Muscle of arm (tissue), 12 donors: ENCODE results near the gene CCL23. TPM values are rescaled to one million over a fixed set of nuclear protein-coding genes. Genes with fewer than 3 reads are reported as not detected.
"Not testable (repeated sequence)": the region's sequence is repeated elsewhere in the genome, so short reads cannot be mapped to it uniquely, and the experiment has no call there.

Experiments
- DNase-seq: peaks from one replicate; pipeline ENCODE4 v3.0.0-alpha.2; 2013
- polyA plus RNA-seq, 12 donors: library from polyadenylated mRNA; unstranded; fragments of 120-200 nt; gene quantifications; one replicate each; pipeline ENCODE4 v1.2.1, GENCODE V29; 2013; ENCODE audit not compliant: insufficient read length in 12 of 12

The CCL23 gene
- polyA plus RNA-seq, 12 donors, result 0.33 TPM; not detected in 10

DNA sequence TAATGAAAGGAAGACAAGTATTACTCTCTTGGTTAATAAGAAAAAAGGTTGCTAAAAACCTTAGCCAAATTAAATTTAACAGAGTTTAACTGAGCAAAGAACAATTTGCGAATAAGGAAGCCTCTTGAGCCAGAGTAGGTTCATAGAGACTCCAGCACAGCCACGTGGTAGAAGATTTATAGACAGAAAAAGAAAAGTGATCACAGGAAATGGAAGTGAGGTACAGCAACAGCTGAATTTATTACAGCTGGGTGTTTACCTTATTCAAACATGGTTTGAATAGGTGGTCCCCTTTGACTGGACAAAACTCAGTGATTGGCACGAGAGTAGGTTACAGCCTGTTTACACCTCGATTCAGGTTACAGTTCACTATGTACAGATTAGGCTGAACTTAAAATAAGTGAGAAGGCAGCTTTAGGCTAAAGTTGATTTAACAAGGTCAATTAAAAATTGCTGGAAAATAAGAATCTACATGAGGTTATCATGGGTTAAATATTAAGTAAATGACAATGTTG is 13.1 kb downstream of the CCL23 start:
- DNase-seq, result no peak

DNA sequence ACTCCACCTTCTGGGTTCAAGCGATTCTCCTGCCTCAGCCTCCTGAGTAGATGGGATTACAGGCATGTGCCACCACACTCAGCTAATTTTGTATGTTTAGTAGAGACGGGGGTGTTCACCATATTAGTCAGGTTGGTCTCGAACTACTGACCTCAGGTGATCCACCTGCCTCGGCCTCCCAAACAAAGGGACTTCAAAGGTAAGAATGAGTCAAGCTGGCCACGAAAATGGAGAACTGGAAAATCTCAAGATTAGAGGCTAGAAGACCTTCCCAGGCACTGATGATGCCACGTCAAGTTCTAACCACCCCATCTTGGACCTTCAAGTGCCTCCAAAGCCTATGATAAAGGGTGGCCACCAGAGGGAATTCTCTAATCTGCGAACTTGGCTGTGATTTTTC is 15.1 kb downstream of the CCL23 start:
- DNase-seq, result no peak

DNA sequence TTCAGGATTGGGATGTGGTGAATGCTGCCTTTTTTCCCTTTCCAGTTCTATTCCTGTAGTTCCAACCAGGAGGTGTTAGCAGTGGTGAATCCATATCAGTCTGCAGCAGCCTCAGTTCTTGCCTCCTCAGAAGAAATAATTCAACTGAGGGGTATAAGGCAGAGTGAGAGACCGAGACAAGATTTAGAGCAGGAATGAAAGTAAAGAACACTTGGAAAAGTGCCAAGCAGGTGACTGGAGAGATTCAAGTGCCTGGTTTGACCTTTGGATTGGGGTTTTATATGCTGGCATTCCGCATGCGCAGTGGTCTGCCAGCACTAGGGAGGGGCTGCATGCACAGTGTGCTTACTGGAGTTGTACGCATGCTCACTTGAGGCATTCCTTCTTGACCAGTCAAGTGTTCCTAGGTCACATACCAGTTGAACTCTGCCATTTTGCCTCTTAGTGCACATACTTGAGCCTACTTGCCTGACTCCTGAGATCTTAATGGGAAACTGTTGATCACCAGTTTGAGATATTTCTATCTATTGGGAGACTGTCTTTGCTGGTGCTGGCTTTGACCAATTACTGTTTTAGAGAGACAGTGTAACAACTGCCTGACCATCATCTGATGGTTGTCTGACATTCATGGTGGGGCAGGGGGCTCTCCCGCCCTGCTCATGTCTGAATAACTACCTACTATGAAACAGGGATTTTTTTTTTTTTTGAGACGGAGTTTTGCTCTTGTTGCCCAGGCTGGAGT is 15.7 kb downstream of the CCL23 start:
- no peak for DNase-seq

DNA sequence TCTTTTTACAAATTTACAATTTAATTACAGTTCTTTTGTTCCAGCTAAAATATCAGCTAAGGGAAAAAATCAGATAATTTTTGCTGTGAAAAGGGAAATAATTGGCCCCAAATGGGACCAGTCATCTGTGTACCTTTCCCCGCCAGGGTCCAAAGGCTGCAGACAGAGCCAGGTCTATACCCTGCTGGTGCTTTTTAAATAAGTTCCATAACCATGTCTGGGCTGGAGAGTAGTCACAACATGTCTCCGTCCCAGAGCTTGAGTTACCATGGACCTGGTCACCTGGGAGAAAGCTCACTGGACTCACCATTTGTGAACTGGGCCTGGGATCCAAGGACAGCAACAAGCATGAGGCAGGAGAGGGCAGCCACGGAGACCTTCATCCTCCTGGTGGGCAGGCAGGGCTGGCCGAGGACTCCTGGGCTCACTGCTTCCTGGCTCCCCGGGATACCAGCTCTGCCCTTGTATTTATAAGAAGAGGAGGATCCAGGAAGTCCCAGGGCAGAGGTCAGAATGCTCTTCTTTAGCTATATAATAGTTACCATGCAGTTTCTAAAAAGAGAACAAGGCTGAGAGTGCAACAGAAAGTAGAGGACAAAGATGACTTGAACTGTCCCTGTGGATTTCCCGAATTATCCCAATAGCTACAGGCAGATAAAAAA is 16.5 kb downstream of the CCL23 start, which contains the start of gene CCL15:
Gene CCL15, minus strand, starts transcription at position 444 of the 662 bp plus-strand sequence. Its CDS starts 61 bp downstream, at position 383.
- no peak for DNase-seq

DNA sequence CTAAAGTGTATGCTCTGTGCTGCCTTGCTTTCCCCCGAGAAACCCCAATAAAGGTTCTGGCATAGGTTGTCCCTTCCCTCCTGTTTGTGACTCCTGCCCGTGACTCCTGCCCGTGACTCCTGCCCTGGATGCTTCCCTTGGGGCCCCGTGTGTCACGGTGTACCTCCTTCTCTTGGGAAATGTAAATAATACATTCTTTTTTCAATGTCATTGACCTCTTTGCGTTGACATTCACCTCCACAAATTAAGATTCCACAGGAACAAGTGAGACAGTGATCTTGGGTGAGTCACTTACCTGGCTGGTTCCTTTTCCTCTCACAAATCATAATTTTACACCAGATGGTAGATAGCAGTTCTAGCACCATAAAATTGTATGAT is 17.1 kb downstream of the CCL23 start:
- no peak for DNase-seq

DNA sequence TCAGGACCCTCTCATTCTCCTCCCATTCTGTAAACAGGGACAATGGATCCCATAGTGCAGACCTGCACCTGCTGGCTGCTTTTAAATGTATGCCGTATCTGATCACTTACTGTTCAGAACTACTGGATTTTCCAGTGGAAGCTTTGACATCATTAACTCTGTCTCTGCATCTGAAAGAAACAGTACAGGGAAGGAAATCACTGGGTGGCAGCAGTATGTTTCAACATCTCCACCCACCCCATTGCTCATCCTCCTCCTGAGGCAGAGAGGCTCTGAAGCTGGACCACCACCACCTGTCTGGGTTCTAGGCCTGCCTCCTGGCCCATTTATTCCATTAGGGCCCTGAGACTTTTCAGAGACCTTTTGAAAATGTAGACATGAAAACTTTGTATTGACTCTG is 19.0 kb downstream of the CCL23 start:
- DNase-seq, result no peak

DNA sequence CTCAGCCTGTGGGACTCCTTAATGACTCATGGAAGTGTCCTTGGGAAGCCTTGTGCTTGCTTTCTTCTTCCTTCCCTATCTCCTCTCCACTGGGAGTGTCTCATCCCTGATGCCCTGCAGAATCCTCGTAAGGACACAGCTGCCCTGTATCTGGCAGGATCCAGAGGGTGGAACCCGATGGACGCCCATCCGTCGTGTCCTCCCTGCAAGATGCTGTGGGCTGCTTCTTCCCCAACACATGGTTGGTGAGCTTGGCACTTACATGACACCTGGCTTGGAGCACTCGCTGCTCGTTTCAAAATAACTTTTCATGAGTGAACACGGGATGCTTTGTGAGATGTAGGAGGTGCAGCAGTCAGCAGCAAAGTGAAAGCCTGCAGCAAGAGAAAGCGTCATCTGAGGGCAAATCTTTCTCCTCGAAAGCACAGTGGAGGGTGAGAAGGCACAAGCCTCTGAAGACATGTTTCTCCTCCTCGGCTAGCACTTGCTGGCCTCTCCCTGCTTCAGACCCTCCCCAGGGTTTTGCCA is 19.7 kb downstream of the CCL23 start:
- no peak for DNase-seq

DNA sequence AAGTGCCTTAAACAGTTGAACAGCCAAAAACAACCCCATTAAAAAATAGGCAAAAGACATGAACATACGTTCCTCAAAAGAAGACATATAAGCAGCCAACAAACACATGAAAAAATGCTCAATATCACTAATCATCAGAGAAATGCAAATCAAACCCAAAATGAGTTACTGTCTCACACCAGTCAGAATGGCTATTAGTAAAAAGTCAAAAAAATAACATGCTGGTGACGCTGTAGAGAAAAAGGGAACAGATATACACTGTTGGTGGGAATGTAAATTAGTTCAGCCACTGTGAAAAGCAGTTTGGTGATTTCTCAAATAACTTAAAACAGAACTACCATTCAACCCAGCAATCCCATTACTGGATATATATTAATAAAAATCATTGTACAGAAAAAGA is 22.4 kb downstream of the CCL23 start:
- not testable (repeated sequence) for DNase-seq

DNA sequence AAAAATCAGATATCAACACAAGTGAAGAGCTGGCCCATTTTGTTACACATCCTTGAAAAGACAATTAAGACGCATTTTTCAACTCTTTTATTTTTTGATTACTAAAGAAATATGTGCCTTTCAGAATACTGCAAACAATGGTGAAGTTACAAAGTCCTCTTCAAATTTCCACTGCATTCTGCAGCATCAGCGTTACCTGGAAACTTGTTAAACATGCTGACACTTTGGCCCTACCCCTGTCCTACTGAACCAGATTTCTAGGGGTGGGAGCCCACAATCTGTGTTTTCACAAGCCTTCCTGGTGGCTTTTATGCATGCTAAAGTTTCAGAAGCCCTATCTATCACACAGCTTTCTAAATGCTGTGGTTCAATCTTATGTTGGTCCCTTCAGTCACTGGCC is 26.7 kb downstream of the CCL23 start:
- DNase-seq, result no peak

DNA sequence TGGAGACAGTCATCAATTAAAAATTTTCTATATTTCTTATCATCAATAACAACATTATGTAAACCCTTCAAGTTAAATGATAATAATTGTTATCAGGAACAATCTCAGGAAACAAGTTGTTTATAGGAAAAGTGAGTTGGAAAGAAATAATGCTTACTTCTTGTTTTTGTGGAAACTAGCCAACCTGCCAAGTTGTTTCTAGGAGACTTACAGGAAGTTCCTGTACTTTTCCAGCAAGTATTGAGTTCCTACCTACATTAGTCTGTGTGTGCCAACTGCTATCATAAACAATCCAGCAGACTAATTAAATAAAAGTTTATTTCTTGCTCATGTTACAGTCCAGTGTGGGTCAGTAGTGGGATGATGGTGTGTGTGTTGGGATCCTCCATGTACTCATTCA is 29.6 kb downstream of the CCL23 start:
- no peak for DNase-seq

DNA sequence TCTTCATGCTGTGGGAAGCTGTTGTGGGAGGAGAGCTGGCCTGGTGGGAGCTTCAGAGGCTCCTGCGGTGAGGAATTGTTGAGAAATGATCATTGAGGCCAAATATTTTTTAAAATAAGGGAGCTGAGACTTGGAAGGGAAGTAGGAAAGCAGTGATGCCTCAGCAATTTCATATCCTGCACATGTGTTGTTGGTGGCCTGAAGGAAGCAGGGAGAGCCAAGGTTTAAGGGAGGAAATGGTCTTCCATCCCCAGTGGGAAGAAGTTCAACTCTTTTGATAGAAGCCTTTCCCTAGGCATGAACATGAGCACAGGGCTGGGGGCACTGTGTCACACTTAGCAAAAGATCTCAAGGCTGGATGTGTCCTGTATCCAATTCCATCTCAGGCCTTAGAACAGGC is 31.1 kb downstream of the CCL23 start, which contains the start of gene CCL14:
Gene CCL14, minus strand, starts transcription at position 87 of the 400 bp plus-strand sequence. Its CDS starts 80 bp downstream, at position 7.
- no peak for DNase-seq

DNA sequence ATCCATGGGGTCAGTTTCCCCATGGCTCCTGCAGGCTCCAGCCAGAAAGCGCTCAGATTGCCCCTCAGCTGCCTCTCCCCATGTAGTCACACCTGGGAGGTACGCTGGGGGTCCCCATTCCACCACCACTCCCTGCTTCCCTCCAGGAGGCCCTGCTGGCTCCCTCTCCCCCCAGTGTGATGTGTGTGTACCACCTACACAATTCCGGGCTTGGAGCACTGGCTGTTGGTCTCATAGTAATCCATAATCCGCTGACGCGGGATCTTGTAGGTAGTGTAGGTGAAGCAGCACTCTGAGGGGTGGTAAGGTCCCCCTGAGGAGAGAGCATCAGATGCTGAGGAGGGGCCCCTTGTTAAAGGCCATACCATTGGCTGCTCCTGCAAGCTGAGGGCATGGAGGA is 33.6 kb downstream of the CCL23 start:
- DNase-seq, result no peak

DNA sequence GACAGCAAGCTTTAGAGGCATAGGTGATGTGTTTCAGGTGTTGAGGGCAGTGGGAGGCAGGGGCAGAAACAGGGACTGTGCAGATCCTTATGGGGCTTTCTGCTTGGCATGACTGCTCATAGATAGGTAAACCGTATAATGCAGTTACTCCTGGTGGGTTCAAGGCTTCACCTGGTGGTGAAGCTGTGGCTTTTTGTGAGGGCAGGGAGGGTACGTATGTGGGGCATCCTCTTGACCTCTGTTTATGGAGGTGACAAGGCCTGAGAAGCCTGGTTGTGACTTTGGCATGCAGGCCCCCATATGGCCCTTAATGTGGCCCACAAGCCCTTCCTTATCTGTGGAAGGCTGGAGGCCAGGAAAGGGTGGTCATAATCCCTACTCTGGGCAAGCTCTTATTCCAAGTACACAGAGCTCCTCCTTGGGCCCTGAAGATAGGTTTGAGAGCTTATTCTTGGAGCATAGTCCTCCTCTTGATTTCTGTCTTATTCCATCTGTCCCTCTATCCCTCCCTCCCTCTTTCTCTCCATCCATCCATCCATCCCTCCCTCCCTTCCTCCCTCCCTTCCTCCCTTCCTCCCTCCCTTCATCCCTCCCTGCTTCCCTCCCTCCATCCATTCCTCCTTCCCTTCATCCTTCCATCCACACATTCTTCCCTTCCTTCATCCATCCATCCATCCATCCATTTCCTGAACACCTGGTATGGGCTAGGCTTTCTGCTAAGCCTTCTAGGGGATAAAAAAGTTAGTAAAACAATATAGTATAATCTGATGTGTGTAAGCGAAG is 35.2 kb downstream of the CCL23 start:
- DNase-seq, result no peak

DNA sequence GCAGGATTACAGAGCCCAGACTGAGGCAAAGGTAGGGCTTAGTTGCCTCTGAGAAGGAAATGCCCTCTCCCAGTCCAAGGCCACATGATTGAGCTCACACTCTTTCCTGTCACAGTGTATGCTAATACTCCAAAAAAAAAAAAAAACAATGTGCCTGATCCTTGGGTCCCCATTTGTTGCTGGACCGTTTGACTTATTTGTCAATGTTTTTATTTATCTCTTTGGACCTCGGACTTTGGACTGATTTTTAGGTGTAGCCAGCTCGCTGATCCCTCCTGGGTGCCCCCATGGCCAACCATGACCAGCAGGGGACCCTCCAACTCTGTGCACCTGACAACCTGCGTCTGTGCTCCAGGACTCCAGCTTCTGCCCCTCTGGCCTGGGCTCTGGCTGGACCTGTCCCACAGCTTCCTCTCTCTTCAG is 35.9 kb downstream of the CCL23 start:
- no peak for DNase-seq

DNA sequence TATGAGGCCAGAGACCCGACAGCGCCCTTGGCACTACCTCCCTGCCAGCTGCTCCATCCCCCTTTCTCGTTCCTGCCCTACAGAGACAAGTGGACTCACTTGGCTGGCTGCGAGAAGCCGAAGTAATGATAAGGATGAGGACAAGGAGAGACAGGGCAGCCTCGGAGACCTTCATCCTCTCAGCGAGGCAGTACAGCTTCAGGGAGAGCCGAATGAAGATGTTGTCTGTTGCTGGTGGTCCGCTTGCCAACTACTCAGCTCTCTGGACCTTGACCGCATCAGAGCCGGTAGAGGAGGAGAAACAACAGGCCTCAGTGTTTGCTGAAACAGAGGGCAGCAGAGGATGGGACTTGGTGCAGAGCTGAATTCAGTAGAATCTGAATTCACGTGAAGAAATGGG is 36.5 kb downstream of the CCL23 start, which contains the start of gene CCL16:
Gene CCL16, minus strand, starts transcription at position 252 of the 400 bp plus-strand sequence. Its CDS starts 77 bp downstream, at position 175.
- DNase-seq, result no peak

DNA sequence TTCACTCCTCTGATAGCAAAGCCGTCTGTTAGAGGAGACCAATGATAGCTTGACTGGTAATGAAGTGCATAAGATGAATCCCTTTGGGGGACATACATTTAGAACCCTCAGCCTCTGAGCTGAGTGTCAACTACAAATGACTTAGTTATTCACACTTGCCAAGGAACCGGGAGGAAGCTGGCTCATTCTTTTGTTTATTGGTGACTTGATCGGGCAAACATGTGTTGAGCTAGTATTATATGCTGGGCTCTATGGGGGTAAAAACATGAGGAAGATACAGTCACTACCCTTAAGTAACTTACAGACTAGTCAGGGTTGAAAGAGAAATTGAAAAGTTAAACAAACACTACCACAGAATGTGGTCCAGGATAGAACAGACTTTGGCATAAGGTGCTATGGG is 39.4 kb downstream of the CCL23 start:
- no peak for DNase-seq

DNA sequence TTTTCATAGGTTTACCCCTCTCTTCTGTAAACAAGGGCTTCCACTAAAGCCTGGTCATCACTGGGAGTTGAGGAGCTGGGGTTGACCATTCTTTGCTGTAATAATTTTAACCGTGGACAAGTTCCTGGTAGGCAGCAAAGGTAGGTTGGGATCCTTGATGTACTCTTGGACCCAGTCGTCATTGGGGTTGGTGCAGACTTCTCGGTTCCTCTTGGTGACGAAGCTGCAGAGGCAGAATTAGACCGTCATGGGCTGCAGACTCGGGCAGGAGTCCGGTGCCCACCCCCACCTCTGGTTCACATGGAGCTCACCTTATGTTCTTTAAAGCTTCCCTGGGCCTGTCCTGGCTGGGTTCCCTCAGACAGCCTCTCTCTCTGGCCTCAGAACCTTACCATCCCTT is 40.3 kb downstream of the CCL23 start:
- no peak for DNase-seq

DNA sequence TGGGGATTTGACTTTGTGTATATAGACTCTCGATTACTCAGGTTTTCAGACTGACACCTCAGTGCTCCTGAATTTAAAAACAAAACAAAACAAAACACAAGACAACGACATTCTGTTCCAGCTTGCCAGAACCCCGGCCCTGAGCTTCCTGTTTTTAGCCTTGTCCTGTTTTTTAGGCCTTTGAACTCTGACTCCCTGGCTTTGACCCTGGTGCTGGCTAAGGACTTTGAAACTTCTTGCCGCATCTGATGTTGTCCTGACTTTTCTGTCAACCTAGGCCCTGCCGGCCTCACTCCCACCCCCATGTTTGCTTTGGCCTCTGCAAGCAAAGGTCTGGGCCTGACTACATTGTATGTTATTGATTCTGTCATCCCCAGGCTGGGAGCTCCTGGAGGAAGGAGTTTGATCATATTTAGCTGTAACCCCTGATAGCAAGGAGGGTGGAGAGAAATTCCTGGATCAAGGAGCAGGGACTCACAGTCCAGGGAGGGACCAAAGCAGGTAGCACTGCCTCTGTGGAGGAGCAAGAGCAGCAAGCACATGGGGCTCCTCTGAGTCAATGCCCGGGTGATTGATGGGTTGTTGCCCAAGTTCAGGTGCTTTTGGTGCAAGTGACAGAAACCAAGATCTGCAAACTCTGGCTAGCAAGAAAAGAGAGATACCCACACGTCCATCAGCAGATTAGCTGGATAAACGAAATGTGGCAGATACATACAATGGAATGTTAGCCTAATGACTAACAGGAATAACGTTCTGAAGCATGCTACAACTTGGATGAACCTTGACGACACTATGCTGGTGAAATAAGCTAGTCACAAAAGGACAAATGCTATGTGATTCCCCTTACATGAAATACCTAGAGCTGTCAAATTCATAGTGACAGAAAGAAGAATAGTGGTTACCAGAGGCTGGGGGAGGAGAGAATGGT is 44.2 kb downstream of the CCL23 start:
- no peak for DNase-seq

DNA sequence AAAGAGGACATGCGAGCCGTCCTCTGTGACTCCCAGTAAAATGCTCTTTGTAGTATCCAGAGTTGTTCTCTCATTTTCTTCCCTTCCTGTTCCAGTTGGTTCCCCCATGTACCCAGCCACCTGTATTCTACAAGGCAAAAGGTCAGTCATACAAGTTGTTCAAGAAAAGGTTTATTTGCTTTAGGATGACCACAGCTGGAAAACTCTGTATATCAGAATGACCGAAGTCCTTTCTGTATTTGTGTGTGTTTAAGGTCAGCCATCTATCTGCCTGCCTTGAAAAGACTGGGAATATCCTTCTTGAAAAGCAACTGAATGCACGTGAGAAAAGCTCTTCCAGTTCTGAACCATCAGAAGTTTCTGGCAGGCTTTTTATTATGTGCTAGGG is 44.8 kb downstream of the CCL23 start:
- DNase-seq, result no peak

DNA sequence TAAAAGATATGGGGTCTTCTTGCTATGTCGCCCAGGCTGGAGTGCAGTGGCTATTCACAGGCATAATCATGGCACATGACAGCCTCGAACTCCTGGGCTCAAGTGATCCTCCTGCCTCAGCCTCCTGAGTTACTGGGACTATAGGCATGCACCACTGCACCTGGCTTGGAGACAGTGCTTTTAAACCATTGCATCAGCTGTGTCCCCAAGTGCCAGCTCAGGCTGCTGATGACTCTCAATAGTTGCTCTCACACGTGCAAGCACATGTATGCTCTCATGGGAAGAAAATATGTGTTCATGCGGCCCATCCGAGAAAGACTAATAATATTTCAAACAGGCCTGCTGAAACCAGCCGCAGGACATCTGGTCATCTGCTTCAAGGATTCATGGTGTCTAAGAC is 45.2 kb downstream of the CCL23 start:
- DNase-seq, result no peak

DNA sequence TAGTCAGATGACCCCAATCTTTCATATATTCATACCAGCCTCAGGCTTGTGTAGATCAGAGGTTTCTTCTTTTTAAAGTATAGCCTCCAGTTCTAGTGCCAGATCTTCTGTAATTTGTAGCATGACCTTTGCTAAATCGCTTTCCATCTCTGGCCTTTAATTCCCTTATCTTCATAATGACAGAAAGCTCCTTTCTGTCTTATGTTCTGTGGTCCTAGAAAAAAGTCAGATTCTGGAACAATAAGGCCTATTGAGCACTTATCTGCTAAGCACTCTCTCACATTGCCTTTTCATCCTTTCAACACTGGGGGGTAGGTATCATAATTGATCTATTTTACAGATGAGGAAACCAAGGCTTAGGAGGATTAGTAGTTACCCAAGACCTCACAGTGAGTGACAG is 45.7 kb downstream of the CCL23 start:
- DNase-seq, result no peak
